GM10847 (cell line): ENCODE measurements around the gene ANKLE1.

ENCODE experiments used
- POLR2A ChIP-seq: IDR thresholded peaks from 2 replicates; pipeline ENCODE4 v1.6.1; 2011; ENCODE audit not compliant: insufficient read length; ENCODE audit errors: extremely low read depth

The ANKLE1 gene

DNA sequence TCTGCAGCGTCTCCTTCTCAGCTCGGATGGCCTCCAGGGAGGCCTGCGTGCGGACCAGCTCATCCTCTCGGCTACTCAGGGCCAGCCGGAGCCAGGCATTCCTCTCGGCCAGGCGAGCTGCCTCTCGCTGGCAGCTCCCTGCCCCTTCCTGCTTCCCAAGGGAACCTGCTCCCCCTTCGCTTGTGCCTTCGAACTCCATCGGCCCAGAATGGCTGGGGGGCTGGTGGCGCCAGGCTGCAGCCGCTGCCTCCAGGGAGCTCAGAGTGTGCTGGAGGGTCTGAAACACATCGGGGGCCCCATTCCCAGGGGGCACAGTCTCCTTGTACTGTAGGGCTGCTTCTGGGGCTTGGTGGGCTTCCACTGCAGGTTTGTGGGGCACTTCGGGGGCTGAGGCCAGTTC is 19.1 kb upstream of the ANKLE1 start:
- TF ChIP-seq POLR2A: no peak

DNA sequence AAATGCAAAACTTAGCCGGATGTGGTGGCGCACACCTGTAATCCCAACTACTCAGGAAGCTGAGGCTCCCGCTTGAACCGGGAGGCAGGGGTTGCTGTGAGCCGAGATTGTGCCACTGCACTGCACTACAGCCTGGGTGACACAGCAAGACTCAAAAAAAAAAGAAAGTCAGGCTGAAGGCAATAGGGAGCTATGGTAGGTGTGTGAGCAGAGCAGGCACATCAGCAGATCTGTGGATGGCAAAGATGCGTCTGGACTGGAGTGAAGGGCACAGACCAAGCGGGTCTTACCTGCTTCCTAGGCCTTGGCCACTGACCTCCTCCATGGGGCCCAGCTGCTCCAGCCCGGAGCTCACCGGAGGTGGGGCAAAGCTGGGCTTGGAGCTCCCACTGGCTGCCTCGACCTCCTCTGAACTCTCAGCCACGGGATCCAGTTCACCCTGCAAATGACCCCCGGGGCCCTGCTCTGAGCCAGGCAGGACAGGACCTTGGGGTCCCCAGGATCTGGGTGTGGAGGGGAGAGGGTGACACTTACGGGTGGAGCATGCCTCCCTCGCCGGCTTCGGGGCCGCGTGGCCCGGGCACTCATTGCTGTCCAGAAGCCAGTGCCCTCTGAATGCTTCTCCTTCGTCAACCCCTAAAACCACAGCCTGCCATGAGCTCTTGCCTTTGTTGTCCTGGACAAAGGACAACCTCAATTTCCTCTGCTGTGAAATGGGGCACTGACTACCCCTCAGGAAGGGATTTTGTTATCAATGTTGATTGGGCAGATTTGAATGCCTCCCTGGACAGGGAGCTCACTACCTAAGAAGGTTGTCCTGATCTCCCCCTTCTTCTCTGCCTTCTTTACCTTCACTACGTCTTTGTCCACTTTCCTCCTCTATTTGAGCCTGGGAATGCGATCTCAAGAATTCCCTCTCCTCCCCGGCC is 17.7 kb upstream of the ANKLE1 start:
- no peak for TF ChIP-seq POLR2A

DNA sequence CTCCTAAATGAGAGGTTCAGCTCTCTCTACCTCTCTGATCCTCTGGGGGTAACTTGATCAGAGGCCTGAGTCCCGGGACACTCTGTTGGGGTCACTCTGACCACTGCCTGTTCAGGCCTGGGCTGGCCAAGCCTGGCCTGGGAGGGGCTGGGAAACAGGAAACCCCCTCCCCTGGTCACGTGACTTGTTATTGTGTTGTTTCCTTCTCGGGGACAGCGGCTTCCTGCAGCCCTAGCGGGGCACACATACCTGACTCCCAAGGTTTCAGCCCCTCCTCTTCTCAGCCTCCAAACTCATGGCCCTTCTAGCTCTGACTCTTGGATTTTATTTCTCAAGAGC is 17.1 kb upstream of the ANKLE1 start, which contains the start of gene USHBP1:
Gene USHBP1 (minus strand): TSS at position 105 of the 339 bp plus-strand sequence. CDS start 446 bp downstream, outside the sequence.
- TF ChIP-seq POLR2A: no peak

DNA sequence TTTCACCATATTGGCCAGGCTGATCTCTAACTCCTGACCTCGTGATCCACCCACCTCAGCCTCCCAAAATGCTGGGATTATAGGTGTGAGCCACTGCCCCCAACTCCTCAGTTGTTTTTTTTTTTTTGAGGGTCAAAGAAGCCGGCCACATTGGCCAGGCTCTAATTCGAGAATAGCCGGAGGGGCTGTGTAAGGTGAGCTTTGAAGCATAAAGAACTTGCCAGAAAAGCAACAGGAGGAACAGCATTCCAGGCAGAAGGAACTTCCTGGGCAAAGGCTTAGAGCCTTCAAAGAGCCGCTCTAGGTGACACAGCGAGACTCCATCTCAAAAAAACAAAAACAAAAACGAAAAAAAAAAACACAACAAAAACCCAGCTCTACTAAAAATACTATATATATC is 15.7 kb upstream of the ANKLE1 start:
- no peak for TF ChIP-seq POLR2A

DNA sequence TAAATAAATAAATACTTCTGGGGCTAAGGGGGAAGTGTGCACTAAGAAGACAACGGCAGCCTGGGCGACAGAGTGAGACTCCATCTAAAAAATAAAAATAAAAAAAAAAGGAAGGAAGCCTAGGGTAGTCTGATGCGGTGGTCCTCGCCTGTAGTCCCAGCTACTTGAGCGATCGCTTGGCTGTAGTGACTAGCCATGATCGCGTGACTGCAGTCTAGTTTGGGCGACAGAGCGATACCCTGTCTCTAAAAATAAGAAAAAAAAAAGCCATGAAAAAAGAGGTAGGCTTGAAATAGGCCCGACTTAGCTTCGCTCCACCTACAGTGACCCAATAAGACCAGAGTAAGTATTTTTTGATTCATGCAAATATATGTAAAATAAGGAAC is 15.1 kb upstream of the ANKLE1 start:
- TF ChIP-seq POLR2A: no peak

DNA sequence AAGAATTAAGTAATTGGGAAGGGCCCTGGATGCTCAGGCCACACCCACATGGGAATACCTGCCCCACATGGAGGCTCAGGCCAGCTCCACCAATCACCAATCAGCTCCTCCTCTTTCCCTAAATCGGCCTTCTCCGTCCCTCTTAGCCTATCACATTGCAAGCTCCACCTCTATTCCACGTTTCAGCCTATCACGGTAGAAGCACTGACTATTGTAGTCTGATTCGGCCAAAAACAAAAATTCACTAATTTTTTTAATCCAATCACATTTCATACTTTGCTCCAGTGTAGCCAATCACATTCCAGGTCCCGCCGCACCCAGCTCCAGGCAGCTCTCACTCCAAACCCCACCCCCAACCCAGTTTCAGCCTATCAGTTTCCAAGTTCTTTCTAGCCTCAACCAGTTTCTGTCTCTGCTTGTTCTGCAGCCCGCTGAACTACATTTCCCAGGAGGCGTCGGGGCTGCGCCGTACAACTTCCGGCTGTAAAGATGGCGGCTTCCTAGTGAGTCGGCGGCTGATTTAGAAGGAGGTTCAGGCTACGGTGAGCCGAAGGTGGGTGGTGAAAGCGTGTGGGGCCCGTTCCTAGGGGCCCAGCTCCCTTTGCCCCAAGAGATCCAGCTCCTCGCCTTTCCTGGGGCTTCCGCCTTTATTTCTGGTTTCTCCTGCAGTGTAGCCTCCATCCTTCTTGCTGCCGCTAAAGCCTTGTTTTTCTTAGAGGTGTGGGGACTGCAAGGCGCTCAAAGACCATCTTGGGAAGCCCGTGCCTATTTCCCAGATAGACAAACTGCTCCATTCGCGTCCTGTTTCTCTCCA is 14.5 kb upstream of the ANKLE1 start, which contains the start of gene BABAM1:
Gene BABAM1 (plus strand): TSS at position 469 of the 814 bp plus-strand sequence. CDS start 1,364 bp downstream, outside the sequence.
- TF ChIP-seq POLR2A: peak; percentile 67

DNA sequence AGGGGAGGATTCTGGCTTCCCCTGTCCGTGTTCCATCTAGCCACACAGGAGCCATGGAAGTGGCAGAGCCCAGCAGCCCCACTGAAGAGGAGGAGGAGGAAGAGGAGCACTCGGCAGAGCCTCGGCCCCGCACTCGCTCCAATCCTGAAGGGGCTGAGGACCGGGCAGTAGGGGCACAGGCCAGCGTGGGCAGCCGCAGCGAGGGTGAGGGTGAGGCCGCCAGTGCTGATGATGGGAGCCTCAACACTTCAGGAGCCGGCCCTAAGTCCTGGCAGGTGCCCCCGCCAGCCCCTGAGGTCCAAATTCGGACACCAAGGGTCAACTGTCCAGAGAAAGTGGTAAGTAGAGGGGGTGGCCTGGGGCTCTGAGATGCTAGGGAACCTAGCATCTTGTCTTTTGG is 12.9 kb upstream of the ANKLE1 start:
- no peak for TF ChIP-seq POLR2A

DNA sequence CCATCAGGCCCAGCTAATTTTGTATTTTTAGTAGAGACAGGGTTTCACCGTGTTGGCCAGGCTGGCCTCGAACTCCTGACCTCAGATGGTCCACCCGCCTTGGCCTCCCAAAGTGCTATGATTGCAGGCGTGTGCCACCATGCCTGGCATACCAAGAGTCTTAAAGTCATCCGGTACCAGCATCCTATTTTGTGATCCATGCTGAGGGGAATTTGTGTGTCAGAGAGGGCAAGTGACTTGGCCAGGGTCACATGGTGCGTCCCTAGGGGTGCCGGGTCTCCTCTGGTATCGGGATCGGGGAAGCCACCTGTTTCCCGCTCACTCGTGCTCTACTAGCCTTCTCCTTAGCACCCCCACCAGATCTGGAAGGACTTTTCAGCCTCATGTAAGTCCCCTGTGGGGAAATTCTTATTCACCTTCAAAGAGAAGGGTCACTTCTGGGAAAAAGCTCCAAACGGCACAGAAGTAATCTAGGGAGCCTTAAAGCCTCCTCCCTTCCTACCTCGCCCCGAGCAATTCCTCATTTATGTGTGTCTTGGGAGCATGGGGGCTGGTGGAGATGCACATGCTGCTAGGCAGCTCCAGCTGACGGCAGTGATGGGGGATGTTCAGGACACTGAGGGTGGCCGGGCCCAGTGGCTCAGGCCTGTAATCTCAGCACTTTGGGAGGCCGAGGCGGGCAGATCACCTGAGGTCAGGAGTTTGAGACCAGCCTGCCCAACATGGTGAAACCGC is 6.1 kb upstream of the ANKLE1 start:
- no peak for TF ChIP-seq POLR2A

DNA sequence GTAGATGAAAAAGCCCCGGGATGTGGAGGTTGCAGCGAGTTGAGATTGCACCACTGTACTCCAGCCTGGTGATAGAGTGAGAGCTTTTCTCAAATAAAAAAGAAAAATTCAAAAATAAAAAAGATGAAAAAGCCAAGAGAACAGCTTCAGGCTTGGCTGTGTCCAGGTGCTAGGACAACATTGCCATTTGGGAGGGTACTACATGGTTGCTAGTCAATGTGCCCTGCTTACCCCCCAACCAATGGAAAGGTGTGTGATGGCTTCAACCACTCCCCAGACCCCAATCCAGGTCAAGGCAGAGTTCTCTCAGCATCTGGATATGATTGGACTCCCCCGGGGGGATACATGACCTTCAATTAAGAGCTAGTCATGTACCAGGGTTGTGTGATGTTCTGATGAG is 2.3 kb upstream of the ANKLE1 start:
- TF ChIP-seq POLR2A: no peak

DNA sequence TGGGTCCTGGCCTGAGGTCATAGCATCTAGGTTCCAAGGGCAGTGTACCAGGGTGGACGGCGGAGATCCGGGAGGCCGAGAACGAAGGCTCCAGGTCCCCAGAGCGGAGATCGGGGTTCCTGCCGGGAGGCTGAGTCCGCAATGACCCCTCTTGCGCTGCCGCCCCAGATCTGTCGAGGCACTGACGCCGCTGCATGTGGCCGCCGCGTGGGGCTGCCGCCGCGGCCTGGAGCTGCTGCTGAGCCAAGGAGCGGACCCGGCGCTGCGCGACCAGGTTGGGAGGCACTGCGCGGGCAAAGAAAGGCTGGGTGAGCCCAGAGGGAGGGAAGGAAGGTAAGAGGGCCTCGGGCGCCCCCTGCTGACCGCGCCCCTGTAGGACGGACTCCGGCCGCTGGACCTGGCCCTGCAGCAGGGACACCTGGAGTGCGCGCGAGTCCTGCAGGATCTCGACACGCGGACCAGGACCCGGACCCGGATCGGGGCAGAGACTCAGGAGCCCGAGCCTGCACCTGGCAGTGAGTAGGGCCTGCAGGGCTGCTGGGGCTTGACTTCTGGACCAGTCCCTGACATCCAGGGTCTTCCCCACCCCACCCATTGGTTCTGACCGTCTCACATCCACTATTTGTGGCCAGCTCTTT is 906 bp downstream of the ANKLE1 start:
- no peak for TF ChIP-seq POLR2A

DNA sequence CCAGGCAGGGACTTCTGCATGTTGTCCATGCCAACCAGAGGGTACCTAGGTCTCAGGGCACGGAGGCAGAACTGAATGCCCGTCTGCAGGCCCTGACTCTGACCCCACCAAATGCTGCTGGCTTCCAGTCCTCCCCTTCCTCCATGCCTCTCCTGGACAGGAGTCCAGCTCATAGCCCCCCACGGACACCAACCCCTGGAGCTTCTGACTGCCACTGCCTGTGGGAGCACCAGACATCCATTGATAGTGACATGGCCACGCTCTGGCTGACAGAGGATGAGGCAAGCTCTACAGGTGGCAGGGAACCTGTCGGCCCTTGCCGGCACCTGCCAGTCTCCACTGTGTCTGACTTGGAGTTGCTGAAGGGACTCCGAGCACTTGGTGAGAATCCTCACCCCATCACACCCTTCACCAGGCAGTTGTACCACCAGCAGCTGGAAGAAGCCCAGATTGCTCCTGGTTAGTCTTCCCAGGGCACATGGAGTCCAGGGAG is 1.8 kb downstream of the ANKLE1 start:
- TF ChIP-seq POLR2A: no peak

DNA sequence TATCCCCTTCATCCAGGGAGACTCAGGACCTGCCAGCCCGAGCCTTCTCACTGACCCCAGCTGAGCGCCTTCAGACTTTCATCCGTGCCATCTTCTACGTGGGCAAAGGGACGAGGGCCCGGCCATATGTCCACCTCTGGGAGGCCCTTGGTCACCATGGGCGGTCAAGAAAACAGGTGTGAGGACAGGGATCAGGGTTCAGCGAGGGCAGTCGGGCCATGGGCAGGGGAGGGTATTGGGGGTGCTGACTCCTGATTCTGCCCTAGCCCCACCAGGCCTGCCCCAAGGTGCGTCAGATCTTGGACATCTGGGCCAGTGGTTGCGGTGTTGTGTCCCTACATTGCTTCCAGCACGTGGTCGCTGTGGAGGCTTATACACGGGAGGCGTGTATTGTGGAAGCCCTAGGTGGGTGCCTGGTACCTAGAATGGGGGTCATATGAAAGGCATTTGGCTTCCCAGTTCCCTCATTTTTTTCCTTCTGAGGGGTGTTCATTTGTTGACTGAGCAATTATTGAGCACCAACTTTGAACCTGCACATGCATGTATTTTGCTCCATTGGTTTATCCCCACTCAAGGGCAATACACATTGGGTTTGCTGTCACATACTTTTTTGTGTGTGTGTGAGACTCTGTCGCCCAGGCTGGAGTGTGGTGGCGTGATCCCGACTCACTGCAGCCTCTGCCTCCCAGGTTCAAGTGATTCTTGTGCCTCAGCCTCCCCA is 3.9 kb downstream of the ANKLE1 start:
- no peak for TF ChIP-seq POLR2A

DNA sequence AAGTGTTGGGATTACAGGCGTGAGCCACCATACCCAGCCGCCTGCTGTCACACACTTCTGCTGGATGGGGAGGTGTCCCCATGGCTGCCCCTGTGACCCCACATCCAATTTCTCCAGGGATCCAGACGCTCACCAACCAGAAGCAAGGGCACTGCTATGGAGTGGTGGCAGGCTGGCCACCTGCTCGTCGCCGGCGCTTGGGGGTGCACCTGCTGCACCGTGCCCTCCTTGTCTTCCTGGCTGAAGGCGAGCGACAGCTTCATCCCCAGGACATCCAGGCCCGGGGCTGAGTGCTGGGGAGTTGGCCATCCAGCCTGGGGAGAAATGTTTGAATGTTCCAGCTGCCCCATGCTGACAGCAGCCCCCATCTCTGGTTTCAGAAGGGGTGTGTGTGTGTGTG is 4.6 kb downstream of the ANKLE1 start:
- TF ChIP-seq POLR2A: no peak

DNA sequence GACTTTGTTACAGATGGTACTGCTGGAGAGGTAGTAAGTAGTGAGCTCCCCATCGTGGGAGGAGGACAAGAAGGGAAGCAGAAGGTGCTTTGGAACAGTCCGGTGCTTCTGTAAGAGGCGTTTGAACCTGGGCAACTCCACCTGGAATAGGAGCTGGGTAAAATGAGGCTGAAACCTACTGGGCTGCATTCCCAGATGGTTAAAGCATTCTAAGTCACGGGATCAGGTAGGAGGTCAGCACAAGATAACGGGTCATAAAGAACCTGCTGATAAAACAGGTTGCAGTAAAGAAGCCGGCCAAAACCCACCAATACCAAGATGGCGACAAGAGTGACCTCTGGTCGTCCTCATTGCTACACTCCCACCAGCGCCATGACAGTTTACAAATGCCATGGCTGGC is 5.1 kb downstream of the ANKLE1 start:
- no peak for TF ChIP-seq POLR2A
